Endometrial microvascular endothelial cells (primary cell): ENCODE data around the gene ZNF594. TPM values are rescaled to one million over a fixed set of nuclear protein-coding genes. Genes with fewer than 3 reads are reported as not detected.

ENCODE experiments used
- total RNA-seq: library from RNA; depleted of rRNA; stranded (reverse); fragments of >200 nt; gene quantifications from one replicate; pipeline ENCODE4 v1.2.3, GENCODE V29; 2015; ENCODE audit errors: inconsistent ontology term

ZNF594 gene
- total RNA-seq, 1 donor from 2014 or later: 2.0 TPM

Other genes starting within 250 kb of the ZNF594 start
- gene PFN1, start 243.3 kb downstream of the ZNF594 start, total RNA-seq: 1,657 TPM
- not detected for gene ENO3, start 240.7 kb downstream of the ZNF594 start, total RNA-seq
- 52.5 TPM for gene SPAG7, start 224.1 kb downstream of the ZNF594 start, total RNA-seq
- gene CAMTA2, start 204.2 kb downstream of the ZNF594 start, total RNA-seq: 17.6 TPM
- gene INCA1, start 194.3 kb downstream of the ZNF594 start, total RNA-seq: 0.09 TPM
- gene KIF1C, start 193.9 kb downstream of the ZNF594 start, total RNA-seq: 110 TPM
- gene SLC52A1, start 156.4 kb downstream of the ZNF594 start, total RNA-seq: not detected
- gene ZFP3, start 113.4 kb downstream of the ZNF594 start, total RNA-seq: 1.9 TPM
- gene ZNF232, start 80.0 kb downstream of the ZNF594 start, total RNA-seq: 4.9 TPM
- not detected for gene USP6, start 75.8 kb downstream of the ZNF594 start, total RNA-seq
- gene SCIMP, start 43.0 kb upstream of the ZNF594 start, total RNA-seq: not detected
- gene RABEP1, start 90.4 kb upstream of the ZNF594 start, total RNA-seq: 31.2 TPM
- 81.7 TPM for gene NUP88, start 227.8 kb upstream of the ZNF594 start, total RNA-seq
- 38.2 TPM for gene RPAIN, start 228.3 kb upstream of the ZNF594 start, total RNA-seq
- 345 TPM for gene C1QBP, start 247.3 kb upstream of the ZNF594 start, total RNA-seq